GM21723 (cell line): ENCODE results near the gene ACAD11.
"Not testable (repeated sequence)": the region's sequence is repeated elsewhere in the genome, so short reads cannot be mapped to it uniquely, and the experiment has no call there.

Experiments
- ATAC-seq: cut with Tn5 transposase; IDR thresholded peaks from one replicate; pipeline ENCODE4 v1.9.1; 2021; ENCODE audit warnings: mild to moderate bottlenecking, moderate library complexity; ENCODE audit not compliant: unreplicated experiment

ACAD11 gene

DNA sequence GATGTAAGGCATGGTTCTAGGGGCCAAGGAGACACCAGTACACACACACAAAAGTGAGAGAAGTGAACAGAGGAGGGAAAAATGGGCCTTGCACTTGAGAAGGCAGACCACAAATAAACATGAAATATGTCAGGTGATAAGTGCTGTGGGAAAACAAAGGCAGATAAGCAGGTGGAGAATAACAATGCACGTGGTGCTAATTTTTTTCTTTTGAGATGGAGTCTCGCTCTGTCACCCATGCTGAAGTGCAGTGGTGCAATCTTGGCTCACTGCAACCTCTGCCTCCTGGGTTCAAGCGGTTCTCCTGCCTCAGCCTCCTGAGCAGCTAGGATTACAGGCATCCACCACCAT, 103.6 kb downstream of the ACAD11 start:
- not testable (repeated sequence) for ATAC-seq

DNA sequence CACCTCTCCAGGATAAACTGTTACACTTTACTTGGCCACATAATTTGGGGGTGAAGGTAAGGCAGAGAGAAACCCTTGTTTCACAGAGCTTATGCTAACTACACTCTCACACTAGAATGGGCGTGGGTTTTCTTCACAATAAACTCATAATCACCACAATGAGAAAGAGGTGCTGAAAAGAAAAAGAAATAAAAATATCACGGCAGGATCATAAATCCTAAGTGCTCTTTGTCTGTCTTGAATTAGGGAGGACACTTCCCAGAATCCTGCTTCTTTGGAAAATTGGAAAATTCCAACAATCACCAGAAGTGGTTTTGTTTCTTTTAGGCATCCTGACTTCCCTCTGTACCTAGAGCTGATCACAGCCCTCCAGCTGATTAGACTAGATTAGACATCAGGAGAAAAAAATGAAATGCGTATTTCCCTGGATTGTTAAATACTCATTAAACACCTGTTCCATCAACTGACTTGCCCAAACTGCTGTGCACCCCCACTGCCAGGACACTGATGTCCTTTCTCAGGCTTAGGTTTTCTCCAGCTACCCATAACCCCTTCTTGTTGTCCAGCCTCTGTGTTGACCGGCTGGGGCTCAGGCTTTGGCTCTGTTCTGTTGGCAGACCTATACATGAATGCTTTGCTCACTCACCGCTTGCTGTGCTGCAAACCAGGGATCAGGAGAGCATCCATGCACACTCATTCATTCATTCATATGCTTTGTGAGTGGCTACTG, 104.1 kb downstream of the ACAD11 start:
- ATAC-seq, result no peak

DNA sequence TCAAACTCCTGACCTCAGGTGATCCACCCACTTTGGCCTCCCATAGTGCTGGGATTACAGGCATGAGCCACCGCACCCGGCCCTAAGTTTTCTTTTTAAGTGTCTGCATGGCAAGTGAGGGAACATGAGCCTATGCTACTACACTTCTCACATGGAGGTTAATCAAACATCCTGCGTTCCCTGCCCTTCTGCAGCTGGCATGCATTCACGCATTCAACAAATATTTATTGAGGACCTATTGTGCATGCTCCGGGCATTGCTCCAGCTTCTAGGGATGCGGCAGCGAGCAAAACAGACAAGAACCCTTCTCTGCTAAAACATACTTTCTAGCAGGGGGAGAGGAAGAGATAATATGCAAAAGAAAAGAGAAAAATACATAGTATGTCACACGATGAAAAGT, 105.2 kb downstream of the ACAD11 start:
- no peak for ATAC-seq

DNA sequence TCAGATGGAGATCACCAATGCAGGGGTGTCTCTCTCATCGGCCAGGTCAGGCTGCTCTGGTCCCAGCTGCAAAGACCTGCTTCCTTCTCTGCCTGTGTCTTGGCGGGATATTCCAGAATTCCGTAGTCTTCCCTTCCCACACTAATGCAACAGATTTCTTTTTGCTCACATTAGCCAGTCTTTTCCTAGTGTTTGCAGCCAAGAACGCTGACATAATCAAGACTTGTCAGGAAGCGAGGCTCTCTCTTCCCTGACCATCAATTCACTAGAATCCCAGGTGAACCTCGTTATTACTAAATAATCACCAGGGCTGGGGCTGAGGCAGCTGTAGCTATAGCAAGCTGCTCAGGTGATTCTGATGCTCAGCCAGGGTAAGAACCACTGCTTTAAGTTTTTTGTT, 105.8 kb downstream of the ACAD11 start:
- ATAC-seq, result no peak

DNA sequence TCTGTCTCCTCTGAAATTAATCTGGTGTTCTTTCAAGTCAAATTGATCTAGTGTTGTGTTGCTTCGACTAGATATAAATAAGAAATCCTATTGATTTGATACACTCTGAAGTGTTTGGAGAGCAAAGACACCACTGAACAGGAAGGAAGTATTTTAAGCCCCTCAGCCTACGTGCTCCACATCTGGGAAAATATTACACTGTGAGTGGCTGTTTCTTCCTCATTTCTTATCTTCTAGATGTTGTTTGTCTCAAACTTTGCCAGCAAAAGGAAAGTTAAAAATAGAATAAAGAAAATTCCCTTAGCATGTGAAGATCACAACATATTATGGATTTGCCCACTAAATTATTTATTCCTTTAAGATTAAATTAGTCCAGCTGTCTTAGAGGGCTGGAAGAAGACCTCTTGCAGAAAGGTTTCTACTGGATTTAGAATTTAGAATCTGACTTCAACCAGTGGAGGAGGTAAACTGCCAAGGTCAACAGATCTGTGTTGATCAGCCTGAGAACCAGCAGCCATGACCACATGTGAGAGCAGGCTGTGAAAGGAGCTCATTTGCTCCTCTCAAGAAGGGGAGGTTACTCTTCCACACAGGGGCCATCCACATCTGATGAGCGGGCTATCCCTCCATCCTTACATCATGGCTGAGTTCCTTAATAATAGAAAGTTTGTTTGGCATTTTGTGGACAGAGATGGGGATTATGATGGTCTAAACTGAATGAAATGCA, 108.9 kb downstream of the ACAD11 start:
- peak; percentile 17 for ATAC-seq

DNA sequence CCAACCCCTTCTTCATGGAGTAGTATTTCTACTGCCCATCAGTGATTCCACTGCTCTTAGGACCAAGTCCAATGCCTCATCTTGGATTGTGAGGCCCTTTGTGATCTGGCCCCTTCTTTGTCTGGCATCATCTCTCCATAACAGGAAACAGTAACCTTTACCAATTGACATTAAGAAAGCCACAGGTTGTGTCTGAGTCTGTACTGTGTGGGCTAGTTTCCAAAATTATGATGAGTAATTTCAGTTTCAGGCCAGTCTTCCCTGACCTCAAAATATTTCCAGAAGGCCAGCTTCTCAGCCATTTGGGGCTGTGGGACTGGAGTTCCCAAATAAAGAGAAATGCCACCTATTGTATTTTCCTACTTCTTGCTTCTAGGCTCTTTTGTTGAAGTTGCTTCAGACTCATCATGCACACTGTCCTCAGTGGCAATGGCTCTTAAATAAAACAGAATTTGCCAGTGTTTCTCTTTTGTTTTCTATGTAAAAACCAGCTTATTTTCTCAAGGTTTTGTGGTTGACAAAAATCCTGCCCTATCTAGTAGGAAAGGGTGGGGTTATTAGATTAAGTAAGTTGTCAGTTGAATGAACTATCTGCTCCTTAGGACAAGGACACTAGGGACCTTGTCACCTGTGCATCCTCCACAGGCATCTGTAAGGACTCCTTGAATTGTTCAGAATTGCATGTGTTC, 109.6 kb downstream of the ACAD11 start:
- ATAC-seq, result peak; percentile 75

DNA sequence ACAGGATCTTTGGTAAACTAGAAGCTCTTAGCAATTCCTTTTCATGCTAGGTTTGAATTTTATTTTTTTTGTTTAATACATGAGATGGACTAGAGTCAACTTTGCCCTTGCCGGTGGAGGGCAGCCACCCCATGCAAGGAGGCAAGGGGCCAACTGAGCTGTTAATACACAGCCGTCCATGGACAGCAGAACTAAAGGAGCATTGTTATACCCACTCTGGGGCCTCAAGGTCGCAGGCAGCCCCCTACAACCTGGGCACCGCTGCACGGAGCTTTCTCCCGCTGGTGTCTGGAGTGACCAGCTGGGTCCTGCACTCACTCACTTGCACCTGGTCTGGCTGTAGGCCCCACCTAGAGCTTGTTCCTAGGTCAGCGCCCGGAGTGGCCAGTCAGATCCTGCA, 110.4 kb downstream of the ACAD11 start:
- no peak for ATAC-seq

DNA sequence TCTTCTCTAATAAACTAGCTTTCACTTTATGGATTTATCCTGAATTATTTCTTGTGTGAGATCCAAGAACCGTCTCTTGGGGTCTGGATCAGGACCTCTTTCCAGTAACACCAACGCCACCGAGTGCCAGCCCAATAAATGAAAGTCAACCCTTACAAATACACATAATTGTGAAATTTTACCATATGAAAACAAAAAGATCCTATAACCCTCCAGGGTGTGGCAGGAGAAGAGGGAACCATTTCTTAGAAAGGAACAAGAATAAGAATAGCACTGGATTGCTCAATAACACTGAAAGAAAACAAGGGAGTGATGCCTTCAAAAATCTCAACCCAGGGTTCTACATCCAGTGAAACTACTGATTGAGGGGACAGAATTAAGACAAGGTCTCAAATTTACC, 114.1 kb downstream of the ACAD11 start:
- ATAC-seq, result no peak

DNA sequence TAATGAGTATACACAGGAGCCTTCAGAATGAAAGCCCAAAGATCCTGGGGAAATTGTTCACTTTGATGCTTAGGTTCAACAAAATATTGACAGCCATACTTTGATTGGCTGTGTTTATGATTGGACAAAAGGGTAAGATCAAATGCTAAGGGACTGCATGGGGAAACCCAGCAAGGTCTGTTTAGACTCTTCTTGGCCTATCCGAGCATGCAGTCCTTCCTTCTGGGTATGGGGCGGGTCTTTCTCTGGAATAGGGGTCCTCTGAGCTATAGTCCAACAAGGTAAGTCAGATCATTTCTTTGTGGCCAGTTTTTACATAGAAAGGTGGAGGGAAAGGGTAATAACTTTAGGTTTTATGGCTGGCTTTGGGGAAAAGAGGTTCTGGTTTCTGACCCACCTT, 115.5 kb downstream of the ACAD11 start:
- no peak for ATAC-seq

DNA sequence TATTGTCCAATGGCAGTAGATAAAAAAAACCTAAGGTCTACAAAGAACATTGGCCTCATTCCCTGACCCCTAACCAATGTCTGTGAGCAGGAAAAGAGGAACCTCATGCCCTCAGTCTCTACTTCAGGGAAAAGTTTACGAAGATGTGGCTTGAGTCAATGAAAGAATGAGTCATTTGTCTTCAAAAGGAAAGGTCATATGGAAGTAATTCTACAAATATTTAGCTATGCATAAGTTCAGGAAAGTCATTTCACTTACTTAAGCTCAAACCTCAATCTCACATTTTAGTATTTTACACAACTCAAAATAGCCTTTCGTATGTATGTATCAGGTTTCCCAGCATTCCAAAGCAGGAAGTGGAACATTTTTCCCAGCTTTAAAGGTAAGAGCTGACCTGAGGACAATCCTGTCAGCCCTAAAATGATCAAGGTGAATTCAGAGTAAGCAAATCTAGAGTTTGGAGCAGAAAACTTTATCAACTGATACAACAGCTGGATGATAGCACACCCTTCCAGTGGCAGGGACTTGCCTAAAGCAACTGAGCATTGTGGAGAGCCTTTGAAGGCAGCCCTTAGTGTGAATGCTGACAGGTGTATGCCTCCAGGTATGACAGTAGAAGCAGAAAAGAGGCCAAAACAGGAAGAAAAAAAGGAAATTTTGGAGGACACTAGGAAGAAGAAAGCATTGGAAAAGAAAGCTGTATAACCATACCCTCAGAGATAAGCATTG, 116.4 kb downstream of the ACAD11 start:
- no peak for ATAC-seq

DNA sequence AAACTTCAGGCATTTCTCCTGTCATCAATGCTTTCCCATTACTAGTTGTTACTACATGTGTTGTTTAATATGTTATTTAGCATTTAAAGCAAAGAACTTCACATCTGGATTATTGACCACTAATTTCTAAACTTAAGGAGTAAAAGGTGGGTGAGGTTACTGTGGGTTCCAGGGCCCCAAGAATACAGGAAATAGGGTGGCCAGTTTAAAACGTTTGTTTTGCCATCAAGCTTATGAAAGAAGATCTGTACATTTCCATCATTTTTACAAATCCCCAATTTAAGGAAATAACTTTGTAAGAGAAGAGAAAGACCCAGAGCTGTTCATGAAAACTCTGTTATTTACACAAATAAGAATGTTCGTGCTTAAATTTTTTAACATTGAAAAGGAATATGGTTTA, 117.0 kb downstream of the ACAD11 start:
- ATAC-seq, result no peak

DNA sequence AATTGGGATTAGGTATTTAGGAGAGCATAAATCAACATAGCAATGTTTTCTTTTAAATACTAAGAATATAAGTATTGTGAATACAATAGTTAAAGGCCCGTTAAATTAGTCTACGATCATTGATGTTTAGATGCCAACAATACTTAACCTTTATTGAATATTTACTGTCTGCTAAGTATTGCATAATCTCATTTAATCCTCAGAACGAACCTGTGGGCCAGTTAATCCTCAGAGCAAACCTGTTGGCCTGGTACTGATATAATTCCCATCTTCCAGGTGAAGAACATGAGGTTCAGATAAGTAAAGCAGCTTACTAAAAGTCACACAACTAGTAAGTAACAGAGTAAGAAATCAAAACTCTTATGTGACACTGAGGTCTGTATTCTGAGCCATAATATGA, 119.9 kb downstream of the ACAD11 start:
- no peak for ATAC-seq

DNA sequence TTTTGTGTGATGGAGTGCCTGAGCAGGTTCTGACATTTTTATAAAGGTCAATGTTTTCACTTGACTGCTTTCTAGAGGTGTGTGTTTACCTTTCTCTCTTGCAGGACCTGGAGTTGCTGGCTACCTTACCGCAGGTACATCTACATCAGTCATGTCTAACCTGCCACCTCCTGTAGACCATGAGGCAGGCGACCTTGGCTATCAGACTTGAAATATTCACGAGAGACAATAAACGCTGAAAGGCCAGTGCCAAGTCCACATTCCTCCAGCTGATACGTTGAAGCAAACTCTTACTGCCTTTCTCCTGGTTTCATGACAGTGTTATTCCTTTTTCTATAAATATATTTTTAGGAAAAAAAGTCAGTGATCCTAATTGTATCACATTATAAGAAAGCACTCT, 121.5 kb downstream of the ACAD11 start:
- no peak for ATAC-seq

DNA sequence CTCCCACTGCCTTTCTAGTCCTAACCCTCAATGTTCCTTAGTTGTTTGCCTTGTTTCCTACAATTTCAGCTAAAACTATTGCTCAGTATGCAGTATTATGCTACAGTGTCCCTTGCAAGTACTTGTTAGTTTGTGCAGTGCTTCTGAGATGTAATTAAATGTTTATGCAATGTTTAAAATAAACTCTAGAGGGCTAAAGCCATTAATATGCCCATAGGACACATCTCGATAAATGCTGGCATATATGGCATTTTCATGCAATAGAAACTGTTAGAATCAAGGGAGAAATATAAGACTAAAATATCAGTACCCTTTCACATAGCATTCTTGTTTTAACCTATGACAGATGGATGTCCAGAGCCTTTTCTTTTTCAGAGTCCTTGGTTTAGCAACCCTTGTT, 122.3 kb downstream of the ACAD11 start:
- no peak for ATAC-seq

DNA sequence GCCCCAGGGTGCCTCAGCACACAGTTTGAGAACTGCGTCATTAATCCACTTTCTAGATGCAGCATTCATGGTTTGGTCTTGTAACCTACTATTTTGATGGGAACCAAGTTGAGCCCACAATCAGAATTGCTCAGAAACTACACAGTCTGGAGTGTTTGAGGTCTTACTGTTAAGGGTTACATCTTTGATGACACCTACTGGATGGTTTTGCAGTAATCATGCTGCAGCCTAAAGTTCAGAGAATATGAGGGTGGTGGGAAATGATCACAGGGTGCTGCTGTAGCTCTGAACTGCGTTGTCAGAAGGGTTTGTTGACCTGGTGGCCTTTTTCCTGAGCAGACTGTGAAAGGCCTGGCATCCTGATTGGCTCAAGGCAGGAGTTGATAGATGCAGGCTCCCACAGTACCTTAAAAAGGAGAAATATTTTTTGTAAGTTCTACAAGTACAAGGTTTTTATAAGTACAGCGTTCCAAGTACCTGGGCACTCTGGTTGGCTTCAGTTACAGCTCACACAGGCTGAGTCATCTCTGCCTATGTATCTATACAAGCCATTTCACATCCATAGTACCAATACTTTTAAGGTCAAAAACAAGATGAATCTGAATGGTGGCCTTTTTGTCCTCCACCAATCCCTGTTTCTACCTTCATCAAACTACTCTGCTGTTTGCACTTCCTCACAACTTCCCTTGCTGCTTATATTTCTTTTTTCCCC, 123.0 kb downstream of the ACAD11 start:
- no peak for ATAC-seq

DNA sequence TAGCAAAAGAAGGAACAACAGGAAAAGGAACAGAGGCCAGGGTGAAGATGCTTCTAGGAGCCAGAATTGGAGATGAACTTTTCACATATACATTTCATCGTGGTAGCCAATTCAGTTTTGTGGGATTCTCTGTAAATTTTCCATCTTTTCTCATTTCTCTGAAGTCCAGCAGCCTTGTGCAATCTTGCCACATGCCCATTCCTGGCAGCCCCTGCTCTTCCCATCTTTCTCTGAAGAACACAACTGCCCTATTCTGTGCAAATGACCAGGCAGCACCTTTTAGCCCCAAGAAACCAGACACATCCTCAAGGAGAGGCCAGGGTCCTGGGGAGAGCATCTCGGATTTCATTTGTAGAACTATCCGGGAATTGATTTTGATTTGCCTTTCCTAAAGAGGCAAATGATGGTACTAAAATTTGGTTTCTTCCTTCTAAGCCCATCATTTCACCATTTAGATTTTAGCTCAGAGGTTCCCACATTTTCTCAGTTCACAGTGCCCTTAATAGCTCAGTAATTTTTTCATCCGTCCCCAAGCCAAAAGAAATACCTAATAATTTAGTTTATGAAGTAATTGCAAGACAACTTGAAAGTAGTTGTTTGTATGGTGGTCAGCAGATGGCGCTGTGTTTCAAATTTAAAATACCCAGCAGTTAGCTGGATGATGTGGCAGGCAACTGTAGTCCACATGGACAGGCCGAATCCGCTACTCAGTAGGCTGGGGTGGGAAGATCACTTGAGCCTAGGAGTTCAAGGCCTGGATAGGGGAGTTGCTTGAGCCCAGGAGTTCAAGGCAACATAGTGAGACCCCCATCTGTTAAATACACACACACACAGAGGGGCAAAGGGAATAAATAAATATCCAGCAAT, 123.8 kb downstream of the ACAD11 start:
- peak; percentile 59 for ATAC-seq

DNA sequence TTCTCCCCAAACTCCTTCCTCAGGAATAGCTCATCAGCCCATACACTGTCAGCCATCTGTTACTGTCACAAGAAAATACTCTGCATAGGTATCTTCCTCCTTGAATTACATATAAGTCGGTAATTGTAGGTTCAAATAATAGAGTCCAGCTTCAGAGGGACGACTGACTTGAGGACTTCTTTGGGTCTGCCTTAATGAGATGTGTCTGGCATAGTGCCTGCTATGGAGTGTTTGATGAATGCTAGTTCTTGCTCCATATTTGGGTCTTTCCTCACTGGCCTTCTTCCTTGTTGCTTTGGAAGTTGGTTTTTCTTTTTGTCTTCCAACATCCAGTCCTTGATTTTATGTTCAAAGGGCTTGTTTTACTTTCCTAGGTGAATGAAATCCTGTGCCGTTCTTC, 129.0 kb downstream of the ACAD11 start:
- ATAC-seq, result no peak

DNA sequence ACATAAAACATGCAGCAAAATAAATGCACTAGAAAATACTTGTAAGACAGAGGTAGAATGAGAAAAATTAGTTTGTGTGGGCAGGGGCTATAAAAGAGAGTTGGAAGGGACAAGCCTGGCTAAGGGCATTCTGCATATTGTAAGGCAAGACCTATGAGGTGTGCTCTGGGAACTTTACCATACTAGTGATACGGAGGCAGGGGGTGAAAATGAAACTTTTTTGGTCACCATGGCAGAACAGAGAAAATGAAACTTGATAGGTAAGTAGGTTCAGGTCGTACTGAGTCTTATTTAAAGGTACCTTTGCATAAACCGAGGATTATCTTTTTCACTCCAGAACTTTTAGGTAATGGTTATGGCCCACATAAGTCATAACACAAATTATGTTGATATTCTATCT, 137.3 kb downstream of the ACAD11 start:
- peak; percentile 92 for ATAC-seq

DNA sequence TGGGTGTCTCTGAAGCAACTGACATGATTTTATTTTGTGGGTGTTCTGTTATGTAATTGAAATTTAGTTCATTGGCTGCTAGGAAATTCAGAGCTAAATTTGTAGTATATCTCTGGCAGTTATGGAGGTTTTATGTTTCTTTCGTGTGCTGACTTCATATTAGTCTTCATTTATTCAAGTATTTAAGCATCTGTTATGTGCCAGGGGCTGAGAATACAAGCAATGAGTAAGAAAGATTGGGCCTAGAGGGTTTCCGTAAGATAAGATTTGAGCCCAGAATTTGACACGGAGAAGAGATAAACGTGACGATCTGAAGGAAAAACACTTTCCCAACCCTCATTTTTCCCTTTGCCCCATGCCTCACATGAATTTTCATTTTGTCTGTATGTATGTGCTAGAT, 137.7 kb downstream of the ACAD11 start:
- no peak for ATAC-seq

DNA sequence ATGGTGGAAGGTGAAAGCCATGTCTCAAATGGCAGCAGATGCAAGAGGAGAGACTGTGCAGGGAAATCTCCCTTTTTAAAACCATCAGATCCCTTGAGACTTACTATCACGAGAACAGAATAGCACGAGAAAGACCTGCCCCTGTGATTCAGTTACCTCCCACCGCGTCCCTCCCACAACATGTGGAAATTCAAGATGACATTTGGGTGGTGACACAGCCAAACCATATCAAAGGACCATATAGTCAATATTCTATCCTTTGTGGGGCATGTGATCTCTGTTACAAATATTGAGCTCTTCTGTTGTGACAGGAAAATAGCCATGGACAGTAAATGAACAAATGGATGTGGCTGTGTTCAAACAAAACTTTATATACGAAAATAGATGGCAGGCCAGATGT, 139.7 kb downstream of the ACAD11 start:
- ATAC-seq, result no peak
